NCI-H82 (cell line): ENCODE results near the gene NOP14.

Source experiments
- DNase-seq: peaks from one replicate; lab custom pipeline; 2025; lab: John Stamatoyannopoulos, UW

Gene NOP14

DNA sequence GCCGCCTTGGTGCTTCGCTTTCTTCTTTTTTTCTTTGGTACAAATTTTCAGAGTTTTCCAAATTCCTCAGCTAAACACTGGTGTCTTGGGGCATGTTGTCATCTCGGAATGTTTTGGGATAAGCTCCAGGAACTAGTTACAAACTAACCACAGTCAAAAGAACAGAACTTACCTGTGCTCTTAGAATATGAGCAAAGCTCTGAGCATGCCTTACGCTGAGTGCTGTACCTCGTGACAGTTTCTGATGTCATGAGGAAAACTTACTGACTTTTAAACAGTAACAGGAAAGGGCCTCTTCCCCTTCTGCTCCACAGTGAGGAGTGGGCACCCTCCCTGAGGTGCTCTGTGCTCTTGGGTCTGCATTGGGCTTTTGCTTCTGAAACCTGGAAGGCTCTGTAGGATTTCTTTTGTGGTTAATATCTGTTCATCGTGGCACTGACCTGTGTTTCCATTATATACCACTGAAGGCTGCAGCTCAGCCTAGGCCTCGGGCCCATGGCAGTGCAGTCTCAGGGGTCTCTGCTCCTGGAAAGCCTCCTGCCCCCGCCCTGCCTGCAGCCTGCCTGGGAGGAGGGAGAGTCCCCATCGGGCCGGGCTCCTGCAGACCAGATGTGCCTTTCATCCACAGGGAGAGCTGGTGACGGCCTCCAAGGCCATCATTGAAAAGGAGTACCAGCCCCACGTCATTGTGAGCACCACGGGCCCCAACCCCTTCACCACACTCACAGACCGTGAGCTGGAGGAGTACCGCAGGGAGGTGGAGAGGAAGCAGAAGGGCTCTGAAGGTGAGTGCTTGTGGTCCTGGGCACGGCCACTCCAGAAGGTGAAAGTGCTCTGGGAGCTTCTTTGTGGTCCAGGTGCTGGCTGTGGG is 48.7 kb downstream of the NOP14 start:
- DNase-seq = no peak

DNA sequence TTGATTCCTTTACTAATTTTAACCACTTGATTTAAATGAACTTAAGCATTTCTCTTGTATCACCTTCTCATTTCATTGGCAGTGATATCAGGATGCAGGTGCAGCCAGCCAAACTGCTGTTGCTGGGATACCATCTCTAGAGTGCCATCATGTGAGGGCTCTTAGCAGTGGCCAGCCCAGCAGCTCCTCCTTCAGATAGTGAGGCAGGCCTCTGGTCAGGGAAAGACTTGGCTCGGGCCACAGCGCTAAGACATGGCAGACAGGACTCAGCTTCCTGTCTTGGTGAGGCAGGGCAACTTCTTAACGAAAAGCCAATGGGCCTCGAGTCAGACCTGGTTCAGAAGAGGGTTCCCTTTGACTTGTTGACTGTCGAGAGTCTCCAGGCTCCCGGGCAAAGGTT is 50.0 kb downstream of the NOP14 start:
- no peak for DNase-seq

- no peak for DNase-seq
These were observed 51.3 kb downstream of the NOP14 start for GRCh38 chr4:2911868-2912267.

GRCh38 chr4:2910409-2910808 is 52.8 kb downstream of the NOP14 start:
- DNase-seq = no peak

- DNase-seq = no peak
These were observed 53.6 kb downstream of the NOP14 start for GRCh38 chr4:2909583-2909982.

DNA sequence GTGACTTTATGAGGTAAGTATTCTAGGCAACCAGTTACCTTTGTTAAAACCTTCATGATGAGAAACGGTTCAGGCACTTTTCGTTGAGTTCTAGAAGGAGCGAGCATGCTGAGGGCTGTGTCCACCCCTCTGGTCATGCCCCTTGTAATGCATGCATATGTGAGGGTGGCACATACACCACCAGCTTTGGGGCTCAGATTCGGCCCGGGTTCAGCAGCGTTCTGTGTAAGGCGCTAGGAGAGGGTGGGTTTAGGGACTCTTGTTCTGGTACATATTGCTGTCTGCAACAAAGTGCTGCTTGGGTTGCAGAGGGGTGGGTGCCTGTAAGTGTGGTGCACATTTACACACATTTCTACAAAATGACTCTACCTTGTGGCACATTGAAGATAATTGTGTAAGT is 54.5 kb downstream of the NOP14 start:
- no peak for DNase-seq

DNA sequence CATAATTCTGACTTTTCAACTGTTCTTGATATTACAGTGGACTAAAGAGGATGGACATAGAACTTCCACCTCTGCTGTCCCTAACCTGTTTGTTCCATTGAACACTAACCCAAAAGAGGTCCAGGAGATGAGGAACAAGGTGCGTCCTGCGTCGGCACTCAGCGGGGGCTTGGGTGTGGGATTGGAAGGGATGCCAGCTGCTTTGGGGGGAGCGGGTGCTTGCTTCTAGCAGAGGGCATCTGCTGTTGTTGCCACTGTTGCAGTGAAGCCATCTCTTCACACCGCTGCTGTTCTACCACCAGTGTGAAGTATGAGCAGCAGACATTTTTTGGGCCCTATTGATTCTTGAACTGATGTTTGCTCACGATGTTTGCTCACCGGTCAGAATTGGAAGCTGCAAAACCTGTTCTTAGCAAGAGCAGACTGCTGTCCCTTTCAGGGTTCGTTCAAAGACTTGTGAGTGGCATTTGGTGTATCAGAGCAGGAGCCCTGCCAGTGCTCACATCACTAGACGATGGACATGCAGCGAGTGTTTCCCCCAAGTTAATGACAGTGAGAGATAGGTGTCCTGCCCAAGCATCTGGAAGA is 55.4 kb downstream of the NOP14 start:
- no peak for DNase-seq

GRCh38 chr4:2907226-2907625 is 56.0 kb downstream of the NOP14 start:
- no peak for DNase-seq

GRCh38 chr4:2906218-2906617 is 57.0 kb downstream of the NOP14 start:
- no peak for DNase-seq

DNA sequence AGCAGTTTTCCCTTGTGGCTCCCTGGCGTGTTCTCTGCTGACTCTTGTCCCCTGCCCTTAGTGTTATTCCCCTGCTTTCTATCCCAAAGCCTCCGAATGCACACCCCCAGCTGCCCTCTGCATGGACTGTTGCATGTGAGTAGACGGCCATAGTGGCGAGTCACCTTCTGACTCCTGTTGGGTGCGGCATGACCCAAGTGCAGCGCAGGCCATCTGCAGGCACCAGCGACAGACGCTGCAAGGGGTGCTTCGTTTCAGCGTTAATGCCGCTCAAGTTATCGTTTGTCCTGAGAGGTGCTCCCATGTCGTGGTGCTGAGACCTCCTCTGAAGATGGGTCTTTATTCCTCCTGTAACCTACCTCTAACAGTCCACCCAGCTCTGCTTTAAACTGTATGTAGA is 57.7 kb downstream of the NOP14 start:
- DNase-seq = no peak

- no peak for DNase-seq
These were observed 61.1 kb downstream of the NOP14 start for GRCh38 chr4:2902126-2902525.

DNA sequence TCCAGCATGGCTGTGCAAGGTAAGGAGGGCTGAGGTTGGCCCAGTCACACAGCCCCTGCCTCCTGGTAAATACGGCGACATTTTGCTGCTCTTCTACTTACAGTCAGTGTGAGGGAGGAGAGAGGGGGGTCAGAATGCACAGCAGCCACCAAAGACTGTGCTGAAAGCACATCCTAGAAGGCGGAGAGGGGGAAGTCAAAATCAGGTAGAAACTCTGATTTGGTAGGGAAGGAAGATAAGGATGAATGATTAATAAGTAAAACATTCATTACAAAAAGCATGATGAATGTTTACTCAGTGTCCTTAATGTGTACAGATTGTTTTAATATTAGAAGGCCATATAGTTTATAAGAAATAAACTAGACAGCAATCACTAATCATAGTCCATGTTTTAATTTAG is 62.0 kb downstream of the NOP14 start:
- DNase-seq = no peak

DNA sequence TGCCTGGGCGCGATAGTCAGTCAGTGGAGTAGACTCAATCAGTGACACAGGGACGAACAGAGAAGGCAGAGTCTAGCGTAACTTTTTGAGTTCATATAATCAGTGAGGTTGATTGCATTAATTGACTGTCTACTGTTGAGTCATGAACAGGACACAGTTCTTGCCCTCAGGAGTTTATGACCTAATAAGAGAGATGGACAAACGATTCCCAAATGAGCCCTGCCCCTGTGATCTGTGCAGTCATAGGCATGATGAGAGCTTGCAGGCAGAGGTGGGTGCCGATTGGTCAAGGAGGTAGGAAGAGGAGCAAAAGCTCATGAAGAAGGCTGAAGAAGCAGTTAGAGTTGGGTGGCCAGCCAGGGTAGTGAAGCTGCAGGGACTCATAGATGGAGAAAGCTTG is 62.5 kb downstream of the NOP14 start:
- no peak for DNase-seq

DNA sequence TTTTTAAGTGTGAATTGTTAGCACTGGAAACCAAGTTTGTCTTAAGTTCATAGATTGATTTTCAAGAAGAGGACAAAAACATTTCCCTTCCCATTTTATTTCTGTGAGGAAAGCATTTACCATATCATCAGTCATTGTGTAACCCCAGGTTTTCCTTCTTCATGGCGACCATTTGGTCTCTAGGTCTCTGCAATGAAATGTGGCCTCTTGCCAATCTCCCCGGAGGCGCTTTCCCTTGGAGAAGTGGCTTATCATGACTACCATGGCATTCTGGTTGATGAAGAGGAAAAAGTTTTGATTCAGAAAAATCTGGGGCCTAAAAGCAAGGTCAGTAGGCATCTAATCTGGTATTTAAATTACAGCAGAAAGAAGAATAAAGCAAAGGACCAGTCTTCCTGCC is 65.2 kb downstream of the NOP14 start:
- DNase-seq = no peak

- DNase-seq = no peak
These were observed 69.4 kb downstream of the NOP14 start for GRCh38 chr4:2893772-2894171.

DNA sequence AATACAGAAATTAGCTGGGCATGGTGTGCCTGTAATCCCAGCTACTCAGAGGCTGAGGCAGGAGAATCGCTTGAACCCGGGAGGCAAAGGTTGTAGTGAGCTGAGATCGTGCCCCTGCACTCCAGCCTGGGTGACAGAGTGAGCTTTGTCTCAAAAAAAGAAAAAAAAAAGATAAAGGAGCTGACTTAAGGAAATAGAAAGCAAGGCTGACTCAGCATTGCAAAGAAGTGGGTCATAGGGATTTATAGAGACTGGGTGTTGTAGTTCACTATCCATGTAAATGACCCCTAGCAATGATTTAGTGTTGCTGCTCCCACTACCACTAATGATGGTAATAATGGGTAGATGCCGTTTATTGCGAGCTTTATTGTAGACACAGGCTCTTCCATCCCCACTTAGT is 71.9 kb downstream of the NOP14 start:
- no peak for DNase-seq

DNA sequence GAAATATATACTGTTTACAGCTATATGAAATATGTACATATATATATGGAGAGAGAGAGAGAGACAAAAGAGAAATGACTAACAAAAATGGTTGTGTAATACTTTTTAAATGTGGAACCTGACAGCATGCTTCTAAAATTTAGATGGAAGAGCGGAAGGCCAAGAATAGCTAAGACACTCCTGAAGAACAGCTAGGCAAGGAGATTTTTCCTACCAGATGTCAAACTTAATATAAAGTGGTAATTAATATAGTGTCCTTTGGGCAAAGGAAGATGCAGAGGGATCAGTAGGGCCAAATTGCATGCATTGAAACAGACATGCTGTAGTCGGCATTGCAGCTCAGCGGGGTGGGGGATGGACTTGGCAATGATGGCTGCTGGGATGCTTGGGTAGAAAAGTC is 74.3 kb downstream of the NOP14 start:
- no peak for DNase-seq
